Activated CD4-positive, CD25-positive, alpha-beta regulatory T cell treated with anti-CD3 and anti-CD28 coated beads, Interleukin-2, amount 50 U/mL, for 16 hours (primary cell): ENCODE measurements around the gene CD34.
"Not testable (repeated sequence)": the region's sequence is repeated elsewhere in the genome, so short reads cannot be mapped to it uniquely, and the experiment has no call there.

Experiments used
- DNase-seq: peaks from one replicate; pipeline ENCODE4 v3.0.0-alpha.2; 2020; ENCODE audit warnings: low read depth, low spot score

The CD34 gene

GRCh38 chr1:207910591-207911354 is at the start of gene CD34:
Gene CD34, minus strand, starts transcription at chr1:207911125. Its CDS starts 45 bp downstream, at chr1:207911080.
- DNase-seq, result no peak

- no peak for DNase-seq
Observed at GRCh38 chr1:207960346-207960745, 49.4 kb upstream of the CD34 start.

GRCh38 chr1:207959910-207960309 is 49.0 kb upstream of the CD34 start:
- no peak for DNase-seq

GRCh38 chr1:207959141-207959825 is 48.4 kb upstream of the CD34 start:
- no peak for DNase-seq

- no peak for DNase-seq
Observed at GRCh38 chr1:207958376-207959139, 47.6 kb upstream of the CD34 start.

- DNase-seq, result no peak
Observed at GRCh38 chr1:207956986-207957385, 46.1 kb upstream of the CD34 start.

GRCh38 chr1:207954104-207954503 is 43.2 kb upstream of the CD34 start:
- no peak for DNase-seq

- DNase-seq, result no peak
Observed at GRCh38 chr1:207952617-207953542, 42.0 kb upstream of the CD34 start.

GRCh38 chr1:207951652-207952051 is 40.7 kb upstream of the CD34 start:
- no peak for DNase-seq

- no peak for DNase-seq
Observed at GRCh38 chr1:207950750-207951149, 39.8 kb upstream of the CD34 start.

- no peak for DNase-seq
Observed at GRCh38 chr1:207949571-207950195, 38.8 kb upstream of the CD34 start.

GRCh38 chr1:207948536-207949250 is 37.8 kb upstream of the CD34 start:
- DNase-seq, result no peak

- no peak for DNase-seq
Observed at GRCh38 chr1:207946756-207947155, 35.8 kb upstream of the CD34 start.

- no peak for DNase-seq
Observed at GRCh38 chr1:207944571-207944970, 33.6 kb upstream of the CD34 start.

- DNase-seq, result not testable (repeated sequence)
Observed at GRCh38 chr1:207942337-207942741, 31.4 kb upstream of the CD34 start.

- no peak for DNase-seq
Observed at GRCh38 chr1:207941665-207942064, 30.7 kb upstream of the CD34 start.

GRCh38 chr1:207938016-207938415 is 27.1 kb upstream of the CD34 start:
- DNase-seq, result no peak

- DNase-seq, result no peak
Observed at GRCh38 chr1:207937204-207937603, 26.3 kb upstream of the CD34 start.

GRCh38 chr1:207935166-207935583 is 24.2 kb upstream of the CD34 start:
- DNase-seq, result no peak

GRCh38 chr1:207933205-207933800 is 22.4 kb upstream of the CD34 start:
- no peak for DNase-seq
